Measurements from ENCODE around the gene TSACC.

Gene TSACC

DNA sequence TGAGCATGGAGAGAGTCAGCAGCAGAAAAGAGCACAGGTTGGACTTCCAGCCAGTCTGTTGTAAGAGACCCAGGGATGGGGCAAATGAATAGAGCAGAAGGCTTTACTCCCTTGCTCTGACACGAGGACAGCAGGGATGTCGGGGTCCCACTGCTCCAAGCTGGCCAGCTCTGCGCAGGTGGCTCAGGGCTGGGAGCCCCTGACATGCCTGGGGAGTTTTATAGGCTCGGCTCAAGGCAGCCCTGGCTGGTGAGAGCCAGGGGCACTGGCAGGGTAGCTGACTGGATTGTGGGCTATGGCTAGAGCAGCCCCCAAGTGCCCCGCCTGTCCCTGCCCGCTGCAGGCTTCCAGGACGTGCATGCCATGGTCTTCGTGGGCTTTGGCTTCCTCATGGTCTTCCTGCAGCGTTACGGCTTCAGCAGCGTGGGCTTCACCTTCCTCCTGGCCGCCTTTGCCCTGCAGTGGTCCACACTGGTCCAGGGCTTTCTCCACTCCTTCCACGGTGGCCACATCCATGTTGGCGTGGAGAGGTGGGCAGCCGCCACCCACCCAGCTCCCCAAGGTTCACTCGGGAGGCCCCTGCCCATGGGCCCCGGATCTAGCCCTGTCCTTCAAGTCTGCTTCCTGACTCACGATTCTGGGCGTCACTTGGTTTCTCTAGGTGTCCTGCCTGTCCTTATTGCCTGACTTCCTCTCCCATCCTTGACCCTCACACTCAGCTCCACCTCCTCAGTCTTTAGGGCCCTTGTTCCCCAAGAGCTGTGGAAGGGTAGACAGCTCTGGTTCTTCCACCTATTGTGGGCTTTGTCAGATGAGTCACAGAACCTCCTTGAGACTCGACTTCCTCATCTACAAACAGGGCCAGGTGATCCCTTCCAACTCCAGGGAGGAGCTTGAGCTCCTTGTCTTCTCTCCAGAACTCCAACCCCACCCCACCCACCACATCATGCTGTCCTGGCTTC is 38.9 kb downstream of the TSACC start:
- no peaks in the 10 kb centered on the region for H3K27me3 ChIP-seq (ENCODE audit: low read depth, low read length)
- no peaks in the 10 kb centered on the region for H3K36me3 ChIP-seq (ENCODE audit: control insufficient read depth in 1 of 2, insufficient read depth in 2 of 2, low read length in 2 of 2)
- no peak overlapping the region for H3K27ac ChIP-seq (ENCODE audit: low read length)
- no peak overlapping the region for H3K4me3 ChIP-seq (ENCODE audit: low read depth in 1 of 2, low read length in 2 of 2)
- H3K4me1 ChIP-seq (ENCODE audit: control insufficient read depth in 1 of 2, insufficient read depth in 2 of 2, low read length in 2 of 2), result no peaks in the 10 kb centered on the region
- H3K9me3 ChIP-seq (ENCODE audit: control insufficient read depth in 1 of 2, low read length in 2 of 2), result no peaks in the 10 kb centered on the region

DNA sequence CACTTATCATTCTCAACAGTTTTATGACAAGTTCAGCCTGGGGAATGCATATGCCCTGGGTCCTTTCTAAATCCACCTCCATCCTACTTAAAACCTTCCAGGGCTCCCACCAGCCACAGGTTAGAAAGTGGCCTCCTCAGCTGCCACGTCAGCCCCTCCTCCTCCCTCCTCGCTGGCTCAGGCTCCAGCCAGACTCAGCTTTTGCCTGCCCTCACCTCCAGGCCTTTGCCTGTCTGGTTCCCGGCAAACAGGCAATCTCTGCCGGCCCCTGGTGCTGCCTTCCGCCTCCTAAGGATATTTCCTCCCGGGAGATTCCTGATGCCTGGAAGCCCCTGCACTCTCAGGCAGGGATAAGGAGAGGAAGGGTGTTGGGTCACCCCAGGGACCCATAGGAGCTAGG is 40.2 kb downstream of the TSACC start:
- Histone ChIP-seq H3K27ac (ENCODE audit: low read length) (no peak overlapping the region), H3K27me3 (ENCODE audit: low read depth, low read length) (no peaks in the 10 kb centered on the region), H3K4me1 (ENCODE audit: control insufficient read depth in 1 of 2, insufficient read depth in 2 of 2, low read length in 2 of 2) (no peaks in the 10 kb centered on the region), H3K4me3 (ENCODE audit: low read depth in 1 of 2, low read length in 2 of 2) (no peak overlapping the region), H3K36me3 (ENCODE audit: control insufficient read depth in 1 of 2, insufficient read depth in 2 of 2, low read length in 2 of 2) (no peaks in the 10 kb centered on the region), H3K9me3 (ENCODE audit: control insufficient read depth in 1 of 2, low read length in 2 of 2) (no peaks in the 10 kb centered on the region)

DNA sequence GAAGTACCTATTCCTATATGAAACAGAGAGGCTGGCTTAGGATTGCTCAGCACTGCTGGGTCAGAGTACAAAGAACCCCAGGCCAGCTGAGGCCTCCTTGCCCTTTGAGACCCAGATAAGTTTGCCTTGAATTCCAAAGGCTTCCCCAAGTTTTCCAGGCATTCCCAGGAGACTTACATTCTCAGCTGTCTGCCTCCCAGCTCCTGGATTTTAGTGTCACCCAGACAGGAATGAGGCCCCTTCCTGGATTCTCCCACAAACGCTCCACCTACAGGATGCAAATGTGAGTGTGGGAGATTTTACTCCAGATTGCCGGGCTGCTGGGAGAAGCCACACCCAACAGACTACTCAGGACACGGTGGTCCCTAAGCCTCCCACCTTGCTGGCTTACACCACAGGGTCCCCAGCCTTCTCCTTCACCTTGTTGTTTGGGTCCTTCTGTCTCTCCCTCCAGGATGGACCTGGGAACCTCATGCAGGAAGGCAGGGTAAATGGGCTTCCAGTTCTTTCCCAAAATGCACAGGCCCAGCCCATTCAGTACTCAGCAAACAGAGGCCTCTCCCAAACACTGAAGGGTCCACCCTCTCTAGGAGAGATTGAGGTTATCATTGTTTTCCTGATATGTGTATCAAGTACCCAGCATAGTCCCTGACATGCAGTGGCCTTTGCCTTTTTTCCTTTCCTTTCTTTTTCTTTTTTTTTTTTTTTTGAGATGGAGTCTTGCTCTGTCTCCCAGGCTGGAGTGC is 41.3 kb downstream of the TSACC start:
- Histone ChIP-seq H3K36me3 (ENCODE audit: control insufficient read depth in 1 of 2, insufficient read depth in 2 of 2, low read length in 2 of 2) (no peaks in the 10 kb centered on the region), H3K27ac (ENCODE audit: low read length) (no peak overlapping the region), H3K4me3 (ENCODE audit: low read depth in 1 of 2, low read length in 2 of 2) (no peak overlapping the region), H3K4me1 (ENCODE audit: control insufficient read depth in 1 of 2, insufficient read depth in 2 of 2, low read length in 2 of 2) (no peaks in the 10 kb centered on the region), H3K27me3 (ENCODE audit: low read depth, low read length) (no peaks in the 10 kb centered on the region), H3K9me3 (ENCODE audit: control insufficient read depth in 1 of 2, low read length in 2 of 2) (no peaks in the 10 kb centered on the region)

DNA sequence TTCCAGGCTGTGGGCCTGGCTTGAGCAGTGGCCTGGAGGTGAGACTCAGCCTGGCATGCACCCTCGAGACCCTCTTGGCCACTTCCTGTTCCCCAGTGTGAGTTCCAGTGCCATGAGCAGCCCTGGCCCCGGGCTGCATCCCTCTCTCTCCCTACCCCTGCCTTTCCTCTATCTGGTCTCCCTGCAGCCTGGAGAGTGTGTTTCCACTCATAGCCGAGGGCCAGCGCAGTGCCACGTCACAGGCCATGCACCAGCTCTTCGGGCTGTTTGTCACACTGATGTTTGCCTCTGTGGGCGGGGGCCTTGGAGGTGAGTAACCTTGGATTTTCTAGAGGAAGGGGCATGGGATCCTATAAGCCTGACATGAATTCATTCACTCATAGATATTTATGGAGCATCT is 44.2 kb downstream of the TSACC start:
- Histone ChIP-seq H3K27me3 (ENCODE audit: low read depth, low read length) (peaks cover 12% of the 10 kb centered on the region), H3K9me3 (ENCODE audit: control insufficient read depth in 1 of 2, low read length in 2 of 2) (no peaks in the 10 kb centered on the region), H3K4me1 (ENCODE audit: control insufficient read depth in 1 of 2, insufficient read depth in 2 of 2, low read length in 2 of 2) (no peaks in the 10 kb centered on the region), H3K4me3 (ENCODE audit: low read depth in 1 of 2, low read length in 2 of 2) (no peak overlapping the region), H3K36me3 (ENCODE audit: control insufficient read depth in 1 of 2, insufficient read depth in 2 of 2, low read length in 2 of 2) (no peaks in the 10 kb centered on the region), H3K27ac (ENCODE audit: low read length) (no peak overlapping the region)

DNA sequence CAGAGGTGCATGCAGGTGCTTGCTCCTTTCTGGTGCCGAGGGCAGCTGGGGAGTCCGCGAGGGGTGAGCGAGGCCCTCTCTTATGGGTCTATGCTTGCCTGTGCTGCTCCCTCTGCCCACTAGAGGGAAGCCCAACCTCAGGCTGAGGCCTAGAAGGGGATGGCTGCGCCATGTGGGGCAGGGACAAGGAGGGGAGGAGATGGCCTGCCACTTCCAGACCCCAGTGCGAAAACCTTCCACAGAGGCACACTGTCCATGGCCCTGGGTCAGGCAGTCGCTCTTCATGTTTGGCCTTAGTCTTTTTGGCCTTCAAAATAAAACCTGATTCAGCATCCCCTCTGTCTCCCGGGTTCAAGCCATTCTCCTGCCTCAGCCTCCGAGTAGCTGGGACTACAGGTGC is 44.7 kb downstream of the TSACC start:
- no peak overlapping the region for H3K4me3 ChIP-seq (ENCODE audit: low read depth in 1 of 2, low read length in 2 of 2)
- H3K27ac ChIP-seq (ENCODE audit: low read length), result no peak overlapping the region
- no peaks in the 10 kb centered on the region for H3K36me3 ChIP-seq (ENCODE audit: control insufficient read depth in 1 of 2, insufficient read depth in 2 of 2, low read length in 2 of 2)
- H3K27me3 ChIP-seq (ENCODE audit: low read depth, low read length), result peaks cover 14% of the 10 kb centered on the region
- no peaks in the 10 kb centered on the region for H3K9me3 ChIP-seq (ENCODE audit: control insufficient read depth in 1 of 2, low read length in 2 of 2)
- H3K4me1 ChIP-seq (ENCODE audit: control insufficient read depth in 1 of 2, insufficient read depth in 2 of 2, low read length in 2 of 2), result no peaks in the 10 kb centered on the region

DNA sequence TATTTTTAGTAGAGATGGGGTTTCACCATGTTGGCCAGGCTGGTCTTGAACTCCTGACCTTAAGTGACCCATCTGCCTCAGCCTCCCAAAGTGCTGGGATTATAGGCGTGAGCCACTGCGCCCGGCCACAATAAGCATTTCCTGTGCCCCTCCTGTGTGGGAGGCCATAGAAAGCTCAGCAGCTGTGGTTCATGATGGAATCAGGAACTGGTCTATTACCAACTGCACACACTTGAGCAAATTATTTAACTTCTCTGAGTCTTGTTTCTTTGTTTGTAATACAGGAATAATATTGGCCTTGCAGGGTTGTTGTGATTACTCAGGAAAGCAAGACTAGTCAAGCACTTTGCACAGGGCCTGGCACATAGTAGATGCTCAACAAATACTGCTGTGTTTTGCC is 45.7 kb downstream of the TSACC start:
- H3K27ac ChIP-seq (ENCODE audit: low read length), result no peak overlapping the region
- peaks cover 0 to 5% of the 10 kb centered on the region in 2 donors for H3K4me1 ChIP-seq (ENCODE audit: control insufficient read depth in 1 of 2, insufficient read depth in 2 of 2, low read length in 2 of 2)
- H3K4me3 ChIP-seq (ENCODE audit: low read depth in 1 of 2, low read length in 2 of 2), result no peak overlapping the region

DNA sequence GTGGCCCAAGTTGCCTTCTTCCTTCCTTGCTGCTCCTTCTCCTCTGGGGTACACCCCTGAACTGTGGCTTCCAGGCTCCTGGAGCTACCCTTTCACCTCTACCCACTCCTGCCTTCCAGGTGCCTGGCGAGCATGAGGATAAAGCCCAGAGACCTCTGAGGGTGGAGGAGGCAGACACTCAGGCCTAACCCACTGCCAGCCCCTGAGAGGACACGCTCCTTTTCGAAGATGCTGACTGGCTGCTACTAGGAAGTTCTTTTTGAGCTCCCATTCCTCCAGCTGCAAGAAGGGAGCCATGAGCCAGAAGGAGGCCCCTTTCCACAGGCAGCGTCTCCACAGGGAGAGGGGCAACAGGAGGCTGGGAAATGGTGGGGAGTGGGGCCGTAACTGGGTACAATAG is 46.3 kb downstream of the TSACC start:
- H3K9me3 ChIP-seq (ENCODE audit: control insufficient read depth in 1 of 2, low read length in 2 of 2), result no peaks in the 10 kb centered on the region
- H3K4me1 ChIP-seq (ENCODE audit: control insufficient read depth in 1 of 2, insufficient read depth in 2 of 2, low read length in 2 of 2), result peaks cover 0 to 5% of the 10 kb centered on the region in 2 donors
- no peaks in the 10 kb centered on the region for H3K36me3 ChIP-seq (ENCODE audit: control insufficient read depth in 1 of 2, insufficient read depth in 2 of 2, low read length in 2 of 2)
- H3K4me3 ChIP-seq (ENCODE audit: low read depth in 1 of 2, low read length in 2 of 2), result no peak overlapping the region
- peaks cover 26% of the 10 kb centered on the region for H3K27me3 ChIP-seq (ENCODE audit: low read depth, low read length)
- H3K27ac ChIP-seq (ENCODE audit: low read length), result no peak overlapping the region

More for the DNA sequence above, 45.7 kb downstream of the TSACC start:
- Histone ChIP-seq H3K27me3 (ENCODE audit: low read depth, low read length) (peaks cover 19% of the 10 kb centered on the region), H3K36me3 (ENCODE audit: control insufficient read depth in 1 of 2, insufficient read depth in 2 of 2, low read length in 2 of 2) (no peaks in the 10 kb centered on the region), H3K9me3 (ENCODE audit: control insufficient read depth in 1 of 2, low read length in 2 of 2) (no peaks in the 10 kb centered on the region)

DNA sequence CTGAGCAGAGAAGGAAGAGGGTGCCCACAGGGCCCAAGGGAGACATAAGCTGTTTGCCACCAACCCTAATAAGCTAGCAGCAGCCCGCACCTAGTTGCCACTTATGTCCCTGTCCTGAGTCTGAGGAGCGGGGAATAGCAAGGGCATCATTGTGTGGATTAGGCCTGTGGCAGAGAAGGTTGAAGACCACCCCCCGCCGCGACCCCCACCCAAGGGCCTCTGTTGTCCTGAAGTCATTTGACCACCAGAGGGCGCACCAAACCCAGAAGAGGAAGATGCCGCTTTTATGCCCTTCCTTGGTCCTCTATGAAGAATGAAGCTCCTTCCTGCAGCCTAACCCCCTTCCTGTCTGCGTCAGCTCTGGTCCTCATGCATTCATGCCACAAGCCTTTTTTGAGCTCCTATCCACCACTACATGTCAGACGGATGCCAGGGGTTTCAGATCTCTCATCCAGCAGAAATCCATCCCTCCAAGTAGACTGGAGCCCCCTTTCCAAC is 47.3 kb downstream of the TSACC start:
- H3K4me3 ChIP-seq (ENCODE audit: low read depth in 1 of 2, low read length in 2 of 2), result no peak overlapping the region
- no peaks in the 10 kb centered on the region for H3K9me3 ChIP-seq (ENCODE audit: control insufficient read depth in 1 of 2, low read length in 2 of 2)
- H3K27ac ChIP-seq (ENCODE audit: low read length), result no peak overlapping the region
- H3K36me3 ChIP-seq (ENCODE audit: control insufficient read depth in 1 of 2, insufficient read depth in 2 of 2, low read length in 2 of 2), result no peaks in the 10 kb centered on the region
- H3K27me3 ChIP-seq (ENCODE audit: low read depth, low read length), result peaks cover 35% of the 10 kb centered on the region
- H3K4me1 ChIP-seq (ENCODE audit: control insufficient read depth in 1 of 2, insufficient read depth in 2 of 2, low read length in 2 of 2), result peaks cover 0 to 5% of the 10 kb centered on the region in 2 donors

DNA sequence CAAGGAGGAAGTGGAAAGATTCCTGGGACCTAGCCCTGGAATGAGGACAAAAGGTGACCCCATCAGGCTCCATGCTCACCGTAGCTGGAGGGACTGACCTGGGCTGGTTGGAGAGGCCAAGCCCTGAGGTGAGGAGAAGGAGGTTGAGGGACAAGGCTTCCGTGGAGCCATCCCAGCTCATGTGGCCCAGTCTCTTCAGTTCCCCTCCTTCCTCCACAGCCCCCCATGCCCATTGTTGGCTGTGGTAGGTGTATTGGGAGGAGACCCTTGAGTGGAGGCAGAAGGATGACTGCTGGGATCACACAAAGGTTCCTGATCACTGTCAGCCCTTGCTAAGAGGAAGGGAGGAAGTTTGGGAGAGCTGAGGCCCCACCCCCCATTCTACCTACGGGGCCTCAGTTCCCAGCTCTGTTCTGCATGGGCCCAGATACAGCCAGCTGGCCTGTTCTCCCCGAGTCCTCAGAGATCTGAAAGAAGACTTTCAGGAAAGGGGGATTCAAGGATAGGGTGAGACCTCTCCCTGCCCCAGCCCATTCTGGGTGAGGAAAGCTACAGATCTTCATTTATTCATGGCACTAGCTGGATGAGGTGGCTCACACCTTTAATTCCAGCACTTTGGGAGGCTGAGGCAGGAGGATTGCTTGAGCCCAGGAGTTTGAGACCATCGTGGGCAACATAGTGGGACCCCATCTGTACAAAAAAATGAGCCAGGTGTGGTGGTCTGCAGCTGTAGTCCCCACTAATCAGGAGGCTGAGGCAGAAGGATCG is 48.0 kb downstream of the TSACC start:
- H3K27me3 ChIP-seq (ENCODE audit: low read depth, low read length), result peaks cover 35% of the 10 kb centered on the region
- peaks cover 0 to 5% of the 10 kb centered on the region in 2 donors for H3K4me1 ChIP-seq (ENCODE audit: control insufficient read depth in 1 of 2, insufficient read depth in 2 of 2, low read length in 2 of 2)
- H3K9me3 ChIP-seq (ENCODE audit: control insufficient read depth in 1 of 2, low read length in 2 of 2), result no peaks in the 10 kb centered on the region
- no peak overlapping the region for H3K27ac ChIP-seq (ENCODE audit: low read length)
- H3K36me3 ChIP-seq (ENCODE audit: control insufficient read depth in 1 of 2, insufficient read depth in 2 of 2, low read length in 2 of 2), result no peaks in the 10 kb centered on the region
- no peak overlapping the region for H3K4me3 ChIP-seq (ENCODE audit: low read depth in 1 of 2, low read length in 2 of 2)

DNA sequence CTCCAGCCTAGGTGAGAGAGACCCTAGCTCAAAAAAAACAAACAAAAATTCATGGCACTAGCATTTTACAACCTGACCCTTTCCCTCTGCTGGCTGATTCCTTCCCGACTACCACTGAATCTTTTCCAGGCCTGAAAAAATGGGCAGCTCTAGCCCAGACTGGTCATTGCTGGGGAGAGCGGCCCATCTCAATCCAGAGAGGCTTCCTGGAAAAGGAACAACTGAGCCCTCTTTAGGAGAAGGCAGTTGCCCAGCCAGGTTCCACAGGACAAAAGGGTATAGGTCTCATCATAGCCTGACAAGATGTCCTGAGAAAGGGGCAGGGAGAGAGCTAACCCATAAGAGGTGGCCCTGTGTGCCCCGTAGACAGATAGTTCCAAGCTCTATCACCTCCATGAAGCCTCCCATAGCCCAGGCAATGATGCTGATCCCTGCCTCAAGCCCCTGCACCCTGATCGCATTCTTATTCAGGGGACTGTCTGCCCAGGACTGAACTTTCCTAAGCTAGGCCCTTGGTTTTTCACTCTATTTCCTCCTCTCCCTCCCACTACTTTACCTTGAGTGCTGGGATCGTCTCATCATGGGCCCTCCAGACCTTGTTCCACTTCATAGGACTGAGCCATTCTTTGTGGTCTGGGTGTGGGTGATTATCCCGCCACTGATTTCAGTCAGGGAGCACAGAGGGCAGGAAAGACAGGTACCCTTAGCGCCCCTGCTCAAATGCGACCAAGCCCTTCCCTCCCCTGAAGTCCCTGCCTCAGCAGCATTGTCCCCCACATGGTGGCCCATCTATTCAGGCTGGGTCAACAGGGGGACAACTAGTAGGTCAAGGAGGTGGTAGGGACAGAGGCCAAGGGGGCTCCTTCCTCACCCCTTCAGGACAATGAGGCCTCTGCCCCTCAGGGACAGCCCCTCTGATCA is 48.9 kb downstream of the TSACC start:
- peaks cover 0 to 5% of the 10 kb centered on the region in 2 donors for H3K4me1 ChIP-seq (ENCODE audit: control insufficient read depth in 1 of 2, insufficient read depth in 2 of 2, low read length in 2 of 2)
- no peak overlapping the region for H3K27ac ChIP-seq (ENCODE audit: low read length)
- no peak overlapping the region for H3K4me3 ChIP-seq (ENCODE audit: low read depth in 1 of 2, low read length in 2 of 2)
- no peaks in the 10 kb centered on the region for H3K9me3 ChIP-seq (ENCODE audit: control insufficient read depth in 1 of 2, low read length in 2 of 2)
- peaks cover 35% of the 10 kb centered on the region for H3K27me3 ChIP-seq (ENCODE audit: low read depth, low read length)
- H3K36me3 ChIP-seq (ENCODE audit: control insufficient read depth in 1 of 2, insufficient read depth in 2 of 2, low read length in 2 of 2), result no peaks in the 10 kb centered on the region

Data from muscle layer of duodenum (tissue), 2 donors.